ENCODE measurements around the gene CDKL5. TPM values are rescaled to one million over a fixed set of nuclear protein-coding genes. Genes with fewer than 3 reads are reported as not detected.

CDKL5 gene
- polyA plus RNA-seq, 1 experiment: 5.1 TPM

DNA sequence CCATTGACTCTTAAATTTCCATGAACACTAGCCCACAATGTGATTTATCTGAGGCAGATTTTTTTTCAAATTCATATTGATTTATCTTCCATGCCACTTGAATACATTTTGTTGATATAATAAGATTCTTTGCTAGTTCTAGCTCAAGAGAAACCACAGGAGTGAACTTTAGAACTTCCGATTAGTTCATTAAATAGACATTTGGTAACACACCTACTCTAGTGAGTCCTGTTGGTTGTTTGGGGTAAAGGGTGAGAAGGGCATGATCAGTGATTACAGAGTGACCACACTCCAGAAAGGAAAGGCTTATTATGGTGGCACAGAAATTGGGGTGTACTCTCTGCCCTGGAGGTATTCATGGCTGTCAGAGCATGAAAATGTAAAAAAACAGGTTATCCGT, 120.4 kb downstream of the CDKL5 start:
- no peak for TF ChIP-seq CTCF (IDR thresholded peaks at IDR 0.05; ENCODE audit: insufficient read depth, low read depth, low read length)
- CTCF ChIA-PET: no interaction called here

DNA sequence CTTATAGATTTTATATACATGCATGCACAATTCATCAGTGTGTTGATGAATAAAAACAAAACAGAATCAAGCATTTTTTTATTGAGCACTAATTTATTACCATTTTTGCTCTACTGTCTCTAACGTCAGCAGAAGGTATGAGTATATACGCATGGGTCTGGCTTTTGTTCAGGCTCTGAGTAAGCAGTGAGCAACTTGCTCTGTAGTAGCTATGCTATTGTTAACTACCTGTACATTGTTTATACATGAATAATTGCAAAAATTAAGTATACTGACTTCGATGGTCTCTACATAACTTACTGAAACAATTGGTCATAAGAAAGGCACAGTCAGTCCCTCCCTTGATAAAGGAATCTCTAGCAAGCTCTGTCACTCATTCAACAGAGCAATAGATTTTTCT, 123.6 kb downstream of the CDKL5 start:
- DNase-seq (ENCODE audit: low read depth): no peak

More for the DNA sequence above, 120.4 kb downstream of the CDKL5 start:
- Histone ChIP-seq H3K4me3 (ENCODE audit: low read depth, low read length) (no peak overlapping the region), H3K36me3 (ENCODE audit: control insufficient read depth, insufficient read depth, low read length) (no peaks in the 10 kb centered on the region), H3K27me3 (ENCODE audit: control insufficient read depth, insufficient read depth, low read length) (no peaks in the 10 kb centered on the region)
- DNase-seq (ENCODE audit: low read depth): no peak
- POLR2A ChIA-PET: no interaction called here

GRCh38 chrX:18549643-18550042, 124.2 kb downstream of the CDKL5 start:
- H3K27me3 ChIP-seq (ENCODE audit: control insufficient read depth, insufficient read depth, low read length): no peaks in the 10 kb centered on the region
- H3K4me3 ChIP-seq (ENCODE audit: low read depth, low read length): no peak overlapping the region
- H3K36me3 ChIP-seq (ENCODE audit: control insufficient read depth, insufficient read depth, low read length): no peaks in the 10 kb centered on the region
- POLR2A ChIA-PET: no interaction called here
- TF ChIP-seq CTCF (IDR thresholded peaks at IDR 0.05; ENCODE audit: insufficient read depth, low read depth, low read length): no peak
- DNase-seq (ENCODE audit: low read depth): no peak
- CTCF ChIA-PET: no interaction called here

More for the DNA sequence above, 123.6 kb downstream of the CDKL5 start:
- Histone ChIP-seq H3K27me3 (ENCODE audit: control insufficient read depth, insufficient read depth, low read length) (no peaks in the 10 kb centered on the region), H3K36me3 (ENCODE audit: control insufficient read depth, insufficient read depth, low read length) (no peaks in the 10 kb centered on the region), H3K4me3 (ENCODE audit: low read depth, low read length) (no peak overlapping the region)
- ChIA-PET CTCF (no interaction called here), POLR2A (no interaction called here)
- no peak for TF ChIP-seq CTCF (IDR thresholded peaks at IDR 0.05; ENCODE audit: insufficient read depth, low read depth, low read length)

DNA sequence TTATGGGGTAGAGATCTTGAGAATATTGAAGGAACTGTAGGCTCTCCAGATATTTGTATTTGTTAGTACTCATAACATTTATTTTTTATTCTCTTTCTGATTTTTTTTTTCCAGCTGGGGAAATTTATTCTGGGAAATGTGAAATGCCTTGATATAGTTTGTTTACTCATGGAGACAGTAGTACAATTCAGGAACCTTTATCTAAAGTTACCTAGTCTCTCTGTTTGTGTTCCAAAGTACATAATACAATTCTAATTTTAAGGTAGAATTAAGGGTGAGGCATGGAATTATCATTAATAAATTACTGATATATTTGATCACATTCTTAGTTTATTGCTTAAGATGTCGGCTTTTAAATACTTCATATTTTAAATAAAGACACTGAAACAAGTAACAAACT, 132.5 kb downstream of the CDKL5 start:
- ChIA-PET CTCF (no interaction called here), POLR2A (no interaction called here)
- DNase-seq (ENCODE audit: low read depth): no peak
- TF ChIP-seq CTCF (IDR thresholded peaks at IDR 0.05; ENCODE audit: insufficient read depth, low read depth, low read length): no peak
- no peaks in the 10 kb centered on the region for H3K27me3 ChIP-seq (ENCODE audit: control insufficient read depth, insufficient read depth, low read length)
- H3K36me3 ChIP-seq (ENCODE audit: control insufficient read depth, insufficient read depth, low read length): no peaks in the 10 kb centered on the region
- H3K4me3 ChIP-seq (ENCODE audit: low read depth, low read length): no peak overlapping the region

DNA sequence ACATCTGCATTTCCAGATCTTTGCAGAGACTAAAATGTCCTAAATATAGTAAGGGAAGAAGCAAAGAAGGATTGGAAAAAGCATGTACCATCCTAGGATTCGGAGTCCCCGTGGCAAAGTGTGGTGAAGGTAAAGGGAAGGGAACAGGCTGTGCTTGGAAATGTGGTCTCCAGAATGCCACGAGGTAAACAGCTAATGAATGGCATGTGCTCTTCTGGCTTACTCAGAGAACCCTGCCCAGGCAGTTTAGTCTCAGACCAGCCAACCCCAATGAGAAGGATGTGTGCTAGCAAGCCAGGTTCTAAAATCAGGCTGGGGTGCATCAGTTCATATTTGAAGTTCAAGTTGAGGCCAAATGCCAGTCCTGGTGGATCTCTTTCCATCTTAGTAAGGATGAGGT, 133.4 kb downstream of the CDKL5 start:
- DNase-seq (ENCODE audit: low read depth): no peak
- TF ChIP-seq CTCF (IDR thresholded peaks at IDR 0.05; ENCODE audit: insufficient read depth, low read depth, low read length): no peak
- POLR2A ChIA-PET: no interaction called here
- Histone ChIP-seq H3K36me3 (ENCODE audit: control insufficient read depth, insufficient read depth, low read length) (no peaks in the 10 kb centered on the region), H3K4me3 (ENCODE audit: low read depth, low read length) (no peak overlapping the region), H3K27me3 (ENCODE audit: control insufficient read depth, insufficient read depth, low read length) (no peaks in the 10 kb centered on the region)
- CTCF ChIA-PET: no interaction called here

Measured in BJ (cell line).